ENCODE measurements around the gene SLC5A6. TPM values are rescaled to one million over a fixed set of nuclear protein-coding genes. Genes with fewer than 3 reads are reported as not detected.
A peak's percentile ranks its signal among the peaks of the same experiment; 100 is the strongest.

Gene SLC5A6
- polyA plus RNA-seq, 1 of the 3 experiments (the other 2 are of a cell fraction), result 75.7 TPM

DNA sequence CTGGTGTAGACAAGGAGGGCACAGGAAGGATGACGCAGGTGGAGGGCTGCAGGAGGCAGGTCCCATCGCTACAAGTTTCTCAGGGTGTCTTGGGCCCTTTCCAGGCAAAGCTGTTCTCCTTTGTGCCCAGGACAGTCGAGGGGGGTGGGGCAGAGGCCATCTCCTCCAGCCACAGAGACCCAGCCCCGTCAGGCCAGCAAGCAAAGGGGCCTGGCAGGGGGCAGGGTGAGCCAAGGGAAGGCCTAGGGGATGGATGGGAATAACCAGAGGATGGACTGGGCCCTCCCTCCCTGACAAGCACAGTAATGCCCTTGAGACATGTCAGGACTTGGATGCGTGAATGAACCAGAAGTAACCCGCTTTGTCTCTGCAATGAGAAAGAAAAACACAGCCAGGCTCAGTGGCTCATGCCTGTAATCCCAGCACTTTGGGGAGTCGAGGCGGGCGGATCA lies 57.0 kb downstream of the SLC5A6 start (continued):
- TF ChIP-seq, protein P1, sequence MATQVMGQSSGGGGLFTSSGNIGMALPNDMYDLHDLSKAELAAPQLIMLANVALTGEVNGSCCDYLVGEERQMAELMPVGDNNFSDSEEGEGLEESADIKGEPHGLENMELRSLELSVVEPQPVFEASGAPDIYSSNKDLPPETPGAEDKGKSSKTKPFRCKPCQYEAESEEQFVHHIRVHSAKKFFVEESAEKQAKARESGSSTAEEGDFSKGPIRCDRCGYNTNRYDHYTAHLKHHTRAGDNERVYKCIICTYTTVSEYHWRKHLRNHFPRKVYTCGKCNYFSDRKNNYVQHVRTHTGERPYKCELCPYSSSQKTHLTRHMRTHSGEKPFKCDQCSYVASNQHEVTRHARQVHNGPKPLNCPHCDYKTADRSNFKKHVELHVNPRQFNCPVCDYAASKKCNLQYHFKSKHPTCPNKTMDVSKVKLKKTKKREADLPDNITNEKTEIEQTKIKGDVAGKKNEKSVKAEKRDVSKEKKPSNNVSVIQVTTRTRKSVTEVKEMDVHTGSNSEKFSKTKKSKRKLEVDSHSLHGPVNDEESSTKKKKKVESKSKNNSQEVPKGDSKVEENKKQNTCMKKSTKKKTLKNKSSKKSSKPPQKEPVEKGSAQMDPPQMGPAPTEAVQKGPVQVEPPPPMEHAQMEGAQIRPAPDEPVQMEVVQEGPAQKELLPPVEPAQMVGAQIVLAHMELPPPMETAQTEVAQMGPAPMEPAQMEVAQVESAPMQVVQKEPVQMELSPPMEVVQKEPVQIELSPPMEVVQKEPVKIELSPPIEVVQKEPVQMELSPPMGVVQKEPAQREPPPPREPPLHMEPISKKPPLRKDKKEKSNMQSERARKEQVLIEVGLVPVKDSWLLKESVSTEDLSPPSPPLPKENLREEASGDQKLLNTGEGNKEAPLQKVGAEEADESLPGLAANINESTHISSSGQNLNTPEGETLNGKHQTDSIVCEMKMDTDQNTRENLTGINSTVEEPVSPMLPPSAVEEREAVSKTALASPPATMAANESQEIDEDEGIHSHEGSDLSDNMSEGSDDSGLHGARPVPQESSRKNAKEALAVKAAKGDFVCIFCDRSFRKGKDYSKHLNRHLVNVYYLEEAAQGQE (IDR thresholded peaks at IDR 0.05; ENCODE audit: low read depth, low read length), result no peak
- TF ChIP-seq SMC3 (IDR thresholded peaks at IDR 0.05; ENCODE audit: low read depth, low read length) (no peak), NRF1 (IDR thresholded peaks at IDR 0.05; ENCODE audit: low read depth, low read length) (no peak), USF1 (IDR thresholded peaks at IDR 0.05; ENCODE audit: borderline replicate concordance, low read depth) (no peak)

DNA sequence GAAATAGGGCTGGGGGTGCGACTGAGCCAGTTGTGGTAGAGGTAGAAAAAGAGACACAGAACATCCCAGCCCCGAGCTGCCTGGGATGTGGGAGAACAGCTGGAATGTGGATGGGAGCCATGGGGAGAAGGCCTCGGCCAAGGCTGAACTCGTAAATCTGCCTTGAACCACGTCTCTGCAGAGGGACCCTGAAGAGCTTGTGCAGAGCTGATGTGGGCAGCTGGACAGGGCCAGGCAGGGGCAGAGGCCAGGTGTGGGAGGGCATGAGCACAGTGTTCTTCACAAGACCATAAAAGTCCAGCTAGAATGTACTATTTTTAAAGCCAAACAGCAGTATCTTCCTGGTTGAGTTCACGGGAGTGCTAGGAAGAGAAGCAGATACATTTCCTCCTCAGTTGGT lies 57.6 kb downstream of the SLC5A6 start:
- no peaks in the 10 kb centered on the region for H4K20me1 ChIP-seq (ENCODE audit: insufficient read depth)
- H3K4me2 ChIP-seq, result no peak overlapping the region
- no peak overlapping the region for H3K4me3 ChIP-seq (ENCODE audit: low read depth in 2 of 2, low read length in 1 of 2)
- no peaks in the 10 kb centered on the region for H3F3A ChIP-seq (replicated peaks; ENCODE audit: insufficient read depth)
- no peaks in the 10 kb centered on the region for H3K4me1 ChIP-seq (ENCODE audit: control insufficient read depth in 1 of 2, insufficient read depth in 2 of 2, low read depth in 1 of 2, low read length in 1 of 2)
- H3K9me2 ChIP-seq, result no peaks in the 10 kb centered on the region
- H3K79me2 ChIP-seq (ENCODE audit: insufficient read depth), result no peaks in the 10 kb centered on the region
- H3K9me3 ChIP-seq, result no peaks in the 10 kb centered on the region
- no peak overlapping the region for H3K9ac ChIP-seq
- no peak overlapping the region for H2AFZ ChIP-seq (ENCODE audit: low read depth)
- WGBS (ENCODE audit: low lambda C conversion rate), result 67% methylated on average over 6 of the region's 6 CpGs
- H3K36me3 ChIP-seq (replicated peaks in 1 of 2; ENCODE audit: control insufficient read depth in 1 of 2, insufficient read depth in 2 of 2, low read length in 1 of 2), result no peaks in the 10 kb centered on the region
- CTCF ChIA-PET, result interaction anchor here (1.0 to 7.4 kb wide), 7 partner anchors 9 to 125 kb away, joined by 3 to 56 read pairs (median 5); no protein-coding TSS in a partner anchor
- TF ChIP-seq, protein P2, sequence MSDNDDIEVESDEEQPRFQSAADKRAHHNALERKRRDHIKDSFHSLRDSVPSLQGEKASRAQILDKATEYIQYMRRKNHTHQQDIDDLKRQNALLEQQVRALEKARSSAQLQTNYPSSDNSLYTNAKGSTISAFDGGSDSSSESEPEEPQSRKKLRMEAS (IDR thresholded peaks at IDR 0.05; ENCODE audit: low read depth), result no peak
- TF ChIP-seq RFX5 (IDR thresholded peaks at IDR 0.05; ENCODE audit: low read length) (no peak), FOXJ3 (CRISPR knock-in tag; IDR thresholded peaks at IDR 0.05) (no peak)
- DNase-seq, result no peak
- POLR2A ChIA-PET, result no interaction called here
- peaks cover 2% of the 10 kb centered on the region; the same call in 1 of the 2 replicates for H3K27me3 ChIP-seq (ENCODE audit: insufficient read depth)
- H3K27ac ChIP-seq (ENCODE audit: low read depth in 2 of 2, low read length in 1 of 2), result no peak overlapping the region

DNA sequence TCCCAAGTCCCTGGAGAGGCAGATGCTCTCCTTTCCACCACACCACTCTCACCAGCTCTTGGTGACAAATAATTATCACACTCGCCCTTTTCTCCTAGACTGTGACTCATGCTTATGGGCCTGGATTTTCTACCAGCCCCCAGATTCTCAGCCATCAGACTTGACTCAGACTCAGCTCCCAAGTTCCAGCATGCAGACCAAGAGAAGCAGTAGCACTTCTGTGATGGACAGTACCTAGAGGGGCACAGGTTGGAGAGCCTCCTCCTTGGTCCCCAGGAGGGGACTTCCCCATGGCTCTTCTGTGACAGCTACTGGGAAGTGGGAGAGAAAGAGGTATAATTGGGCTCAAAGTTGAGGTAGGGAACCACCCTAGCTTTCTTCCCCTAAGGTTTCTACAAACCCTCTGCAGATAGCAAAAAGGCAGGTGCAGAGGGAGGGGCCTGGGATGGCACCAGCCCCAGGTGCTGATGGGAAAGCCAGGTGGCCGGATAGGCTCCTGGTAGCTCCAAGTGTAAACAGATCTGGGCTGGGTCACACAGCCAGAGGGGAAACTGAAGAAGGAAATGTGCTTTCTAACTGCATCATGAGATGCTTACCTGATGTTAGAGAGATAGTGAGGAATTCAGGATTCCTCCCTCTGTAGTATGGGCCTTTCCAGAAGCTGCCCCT lies 59.1 kb downstream of the SLC5A6 start:
- Histone ChIP-seq H3F3A (replicated peaks; ENCODE audit: insufficient read depth) (no peaks in the 10 kb centered on the region), H3K4me1 (ENCODE audit: control insufficient read depth in 1 of 2, insufficient read depth in 2 of 2, low read depth in 1 of 2, low read length in 1 of 2) (no peaks in the 10 kb centered on the region), H3K4me2 (no peak overlapping the region), H3K9me2 (no peaks in the 10 kb centered on the region), H3K9me3 (no peaks in the 10 kb centered on the region), H3K4me3 (ENCODE audit: low read depth in 2 of 2, low read length in 1 of 2) (no peak overlapping the region), H3K9ac (no peak overlapping the region), H2AFZ (ENCODE audit: low read depth) (no peak overlapping the region), H3K27ac (ENCODE audit: low read depth in 2 of 2, low read length in 1 of 2) (no peak overlapping the region), H3K36me3 (replicated peaks in 1 of 2; ENCODE audit: control insufficient read depth in 1 of 2, insufficient read depth in 2 of 2, low read length in 1 of 2) (no peaks in the 10 kb centered on the region), H3K79me2 (ENCODE audit: insufficient read depth) (no peaks in the 10 kb centered on the region), H3K27me3 (ENCODE audit: insufficient read depth) (peaks cover 4% of the 10 kb centered on the region; the same call in 1 of the 2 replicates), H4K20me1 (ENCODE audit: insufficient read depth) (no peaks in the 10 kb centered on the region)
- WGBS (ENCODE audit: low lambda C conversion rate), result 41% methylated on average over 2 of the region's 2 CpGs
- TF ChIP-seq RCOR1 (IDR thresholded peaks at IDR 0.05; ENCODE audit: low read length) (no peak), FOSL2 (IDR thresholded peaks at IDR 0.05; ENCODE audit: borderline replicate concordance, low read depth) (peak; percentile 8; the same call in 1 of the 2 replicates), USF1 (IDR thresholded peaks at IDR 0.05; ENCODE audit: borderline replicate concordance, low read depth) (no peak)
- ChIA-PET CTCF (interaction anchor here (1.1 to 7.4 kb wide), 5 partner anchors 18 to 127 kb away, joined by 3 to 56 read pairs (median 4); no protein-coding TSS in a partner anchor), POLR2A (no interaction called here)
- no peak for DNase-seq

Measured in SK-N-SH (cell line).